ENCODE results near the gene PHF2. TPM values are rescaled to one million over a fixed set of nuclear protein-coding genes. Genes with fewer than 3 reads are reported as not detected.

The PHF2 gene
- total and polyA plus RNA-seq, 2 donors (not counting 1 experiment from before 2014, with no cell fraction given) = 11.0 to 28.8 TPM

DNA sequence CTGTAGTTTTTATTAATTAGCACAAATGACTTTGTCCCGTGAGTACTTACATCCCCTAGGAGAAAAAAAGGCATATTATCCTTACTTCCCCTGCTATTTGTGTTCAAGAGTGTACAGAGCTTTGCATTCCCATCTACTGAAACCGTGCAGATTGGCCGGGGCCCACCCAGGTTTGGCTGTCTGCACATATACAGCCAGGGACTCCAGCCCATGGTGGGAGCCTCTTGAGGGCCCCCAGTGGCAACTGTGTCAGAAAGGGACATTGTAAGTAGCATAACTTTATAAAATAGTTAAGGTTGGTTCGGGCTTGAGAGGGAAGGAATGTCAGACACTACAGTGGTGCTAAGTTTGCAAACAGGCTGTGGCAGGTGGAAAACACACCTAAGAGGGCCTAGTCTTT, 24.7 kb downstream of the PHF2 start:
- ATAC-seq (ENCODE audit: low read depth) (no peak), DNase-seq (no peak)
- Histone ChIP-seq H2AFZ (ENCODE audit: insufficient read depth, low read depth, low read length, poor library complexity, severe bottlenecking) (no peak overlapping the region), H3K4me3 (ENCODE audit: control extremely low read depth in 1 of 5, extremely low read depth in 1 of 5, insufficient read depth in 1 of 5, low read depth in 2 of 5, low read length in 4 of 5) (no peak overlapping the region), H3K9me3 (ENCODE audit: control extremely low read depth in 1 of 3, control insufficient read depth in 2 of 3, insufficient read depth in 1 of 3, low read length in 2 of 3) (peaks cover 0 to 12% (median 0%) of the 10 kb centered on the region in 3 donors), H3K36me3 (replicated peaks in 1 of 2; ENCODE audit: control extremely low read depth in 1 of 2, control insufficient read depth in 1 of 2, extremely low read depth in 1 of 2, insufficient read depth in 2 of 2, low read length in 1 of 2) (no peaks in the 10 kb centered on the region), H3K4me1 (ENCODE audit: control insufficient read depth in 2 of 2, insufficient read depth in 2 of 2, low read length in 2 of 2) (peaks cover 36 to 56% of the 10 kb centered on the region in 2 donors), H4K20me1 (ENCODE audit: control insufficient read depth, insufficient read depth, low read length, poor library complexity, severe bottlenecking) (peaks cover 38% of the 10 kb centered on the region), H3K27me3 (replicated peaks in 1 of 4; ENCODE audit: control extremely low read depth in 1 of 4, control insufficient read depth in 3 of 4, insufficient read depth in 4 of 4, low read length in 3 of 4) (no peaks in the 10 kb centered on the region), H3K79me2 (ENCODE audit: control insufficient read depth, insufficient read depth, low read length) (peaks cover 80% of the 10 kb centered on the region), H3K9ac (ENCODE audit: low read length) (no peak overlapping the region), H3K4me2 (replicated peaks; ENCODE audit: low read depth, low read length, poor library complexity, severe bottlenecking) (peak overlapping the region; percentile 34), H3K27ac (ENCODE audit: low read length in 2 of 2) (no peak overlapping the region)
- intact Hi-C loops (cut with micrococcal nuclease) = no loop called here
- ChIA-PET CTCF (no interaction called here), POLR2A (no interaction called here)
- Mint-ChIP-seq H3K4me3 (peak overlapping the region; percentile 2), H3K27ac (no peak overlapping the region), H3K9me3 (ENCODE audit: insufficient read depth) (peaks cover 2% of the 10 kb centered on the region), H3K4me1 (peaks cover 60% of the 10 kb centered on the region), H3K27me3 (no peaks in the 10 kb centered on the region)
- TF ChIP-seq EZH2 (IDR thresholded peaks at IDR 0.05; ENCODE audit: borderline replicate concordance, insufficient read depth, low read depth, low read length, poor library complexity, severe bottlenecking) (no peak), CTCF (IDR thresholded peaks at IDR 0.05) (no peak)
- WGBS (ENCODE audit: insufficient coverage) = 93% methylated on average over 3 of the region's 4 CpGs

- Histone ChIP-seq H3K27me3 (replicated peaks in 1 of 4; ENCODE audit: control extremely low read depth in 1 of 4, control insufficient read depth in 3 of 4, insufficient read depth in 4 of 4, low read length in 3 of 4) (no peaks in the 10 kb centered on the region), H3K9ac (ENCODE audit: low read length) (no peak overlapping the region), H3K79me2 (ENCODE audit: control insufficient read depth, insufficient read depth, low read length) (peaks cover 80% of the 10 kb centered on the region), H3K4me2 (replicated peaks; ENCODE audit: low read depth, low read length, poor library complexity, severe bottlenecking) (no peak overlapping the region), H4K20me1 (ENCODE audit: control insufficient read depth, insufficient read depth, low read length, poor library complexity, severe bottlenecking) (peaks cover 38% of the 10 kb centered on the region), H3K4me1 (ENCODE audit: control insufficient read depth in 2 of 2, insufficient read depth in 2 of 2, low read length in 2 of 2) (peaks cover 36 to 56% of the 10 kb centered on the region in 2 donors), H3K4me3 (ENCODE audit: control extremely low read depth in 1 of 5, extremely low read depth in 1 of 5, insufficient read depth in 1 of 5, low read depth in 2 of 5, low read length in 4 of 5) (no peak overlapping the region), H3K36me3 (replicated peaks in 1 of 2; ENCODE audit: control extremely low read depth in 1 of 2, control insufficient read depth in 1 of 2, extremely low read depth in 1 of 2, insufficient read depth in 2 of 2, low read length in 1 of 2) (no peaks in the 10 kb centered on the region), H3K27ac (ENCODE audit: low read length in 2 of 2) (no peak overlapping the region), H3K9me3 (ENCODE audit: control extremely low read depth in 1 of 3, control insufficient read depth in 2 of 3, insufficient read depth in 1 of 3, low read length in 2 of 3) (peaks cover 0 to 13% (median 0%) of the 10 kb centered on the region in 3 donors), H2AFZ (ENCODE audit: insufficient read depth, low read depth, low read length, poor library complexity, severe bottlenecking) (no peak overlapping the region)
- Mint-ChIP-seq H3K9me3 (ENCODE audit: insufficient read depth) (peaks cover 2% of the 10 kb centered on the region), H3K4me1 (peaks cover 55% of the 10 kb centered on the region), H3K4me3 (no peak overlapping the region), H3K27ac (peak overlapping the region; percentile 8), H3K27me3 (no peaks in the 10 kb centered on the region)
- intact Hi-C loops (cut with micrococcal nuclease) = no loop called here
- ChIA-PET CTCF (interaction anchor here (0.6 kb wide), 1 partner anchor 196 kb away, joined by 3 read pairs; no protein-coding TSS in a partner anchor), POLR2A (no interaction called here)
- ATAC-seq (ENCODE audit: low read depth) (no peak), DNase-seq (no peak)
- no peak for TF ChIP-seq EZH2 (IDR thresholded peaks at IDR 0.05; ENCODE audit: borderline replicate concordance, insufficient read depth, low read depth, low read length, poor library complexity, severe bottlenecking)
- TF ChIP-seq CTCF (IDR thresholded peaks at IDR 0.05) = no peak
- 20% methylated on average over 2 of the region's 5 CpGs for WGBS (ENCODE audit: insufficient coverage)
These were observed 25.3 kb downstream of the PHF2 start for GRCh38 chr9:93601666-93602065.
